Epithelial cell of proximal tubule (primary cell): ENCODE measurements around the gene TNFSF15. TPM values are rescaled to one million over a fixed set of nuclear protein-coding genes. Genes with fewer than 3 reads are reported as not detected.

Experiments
- DNase-seq: peaks from one replicate; pipeline ENCODE4 v3.0.0-alpha.2; 2011; ENCODE audit warnings: low read depth
- H3K4me3 ChIP-seq: 2 replicates; pipeline ENCODE4 v1.5.1; 2011; ENCODE audit warnings: low read depth, mild to moderate bottlenecking, low read length
- total RNA-seq: library from RNA; depleted of rRNA; stranded (reverse); fragments of >200 nt; gene quantifications from 2 replicates; pipeline ENCODE4 v1.2.3, GENCODE V29; 2015
- TF ChIP-seq, protein P1 (sequence below): conservative IDR thresholded peaks from 2 replicates; pipeline ENCODE4 v1.5.1; 2012; ENCODE audit warnings: low read depth, mild to moderate bottlenecking, low read length

Gene TNFSF15
- total RNA-seq, 1 donor from 2014 or later: 0.81 TPM

GRCh38 chr9:114791736-114792135, 14.1 kb downstream of the TNFSF15 start:
- TF ChIP-seq, protein P1, sequence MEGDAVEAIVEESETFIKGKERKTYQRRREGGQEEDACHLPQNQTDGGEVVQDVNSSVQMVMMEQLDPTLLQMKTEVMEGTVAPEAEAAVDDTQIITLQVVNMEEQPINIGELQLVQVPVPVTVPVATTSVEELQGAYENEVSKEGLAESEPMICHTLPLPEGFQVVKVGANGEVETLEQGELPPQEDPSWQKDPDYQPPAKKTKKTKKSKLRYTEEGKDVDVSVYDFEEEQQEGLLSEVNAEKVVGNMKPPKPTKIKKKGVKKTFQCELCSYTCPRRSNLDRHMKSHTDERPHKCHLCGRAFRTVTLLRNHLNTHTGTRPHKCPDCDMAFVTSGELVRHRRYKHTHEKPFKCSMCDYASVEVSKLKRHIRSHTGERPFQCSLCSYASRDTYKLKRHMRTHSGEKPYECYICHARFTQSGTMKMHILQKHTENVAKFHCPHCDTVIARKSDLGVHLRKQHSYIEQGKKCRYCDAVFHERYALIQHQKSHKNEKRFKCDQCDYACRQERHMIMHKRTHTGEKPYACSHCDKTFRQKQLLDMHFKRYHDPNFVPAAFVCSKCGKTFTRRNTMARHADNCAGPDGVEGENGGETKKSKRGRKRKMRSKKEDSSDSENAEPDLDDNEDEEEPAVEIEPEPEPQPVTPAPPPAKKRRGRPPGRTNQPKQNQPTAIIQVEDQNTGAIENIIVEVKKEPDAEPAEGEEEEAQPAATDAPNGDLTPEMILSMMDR: no peak
- no peak for DNase-seq
- no peak overlapping the region for H3K4me3 ChIP-seq

- TF ChIP-seq, protein P1: no peak
Measured at GRCh38 chr9:114791312-114791711, 14.5 kb downstream of the TNFSF15 start.

GRCh38 chr9:114790521-114790920, 15.3 kb downstream of the TNFSF15 start:
- TF ChIP-seq, protein P1: no peak
- H3K4me3 ChIP-seq: no peak overlapping the region
- peak; percentile 39 for DNase-seq

More at GRCh38 chr9:114791312-114791711, 14.5 kb downstream of the TNFSF15 start:
- no peak for DNase-seq
- no peak overlapping the region for H3K4me3 ChIP-seq

DNA sequence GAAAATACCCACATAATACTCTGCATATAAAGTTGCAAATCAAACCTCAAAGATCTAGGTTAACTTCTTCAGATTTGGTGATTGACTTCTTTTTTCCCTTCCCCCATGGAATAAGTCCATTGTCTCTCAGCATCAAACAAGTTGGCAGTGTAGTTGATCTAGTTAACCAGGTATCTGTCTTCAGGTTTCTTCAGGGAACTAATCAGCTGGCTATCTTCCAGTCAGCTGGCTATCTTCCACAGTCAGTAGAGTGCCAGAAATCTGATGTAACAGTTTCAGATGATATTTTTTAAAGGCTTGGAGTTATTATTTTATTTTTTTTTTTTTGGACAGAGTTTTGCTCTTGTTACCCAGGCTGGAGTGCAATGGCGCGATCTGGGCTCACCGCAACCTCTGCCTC, 16.8 kb downstream of the TNFSF15 start:
- no peak overlapping the region for H3K4me3 ChIP-seq
- no peak for DNase-seq
- TF ChIP-seq, protein P1: no peak

DNA sequence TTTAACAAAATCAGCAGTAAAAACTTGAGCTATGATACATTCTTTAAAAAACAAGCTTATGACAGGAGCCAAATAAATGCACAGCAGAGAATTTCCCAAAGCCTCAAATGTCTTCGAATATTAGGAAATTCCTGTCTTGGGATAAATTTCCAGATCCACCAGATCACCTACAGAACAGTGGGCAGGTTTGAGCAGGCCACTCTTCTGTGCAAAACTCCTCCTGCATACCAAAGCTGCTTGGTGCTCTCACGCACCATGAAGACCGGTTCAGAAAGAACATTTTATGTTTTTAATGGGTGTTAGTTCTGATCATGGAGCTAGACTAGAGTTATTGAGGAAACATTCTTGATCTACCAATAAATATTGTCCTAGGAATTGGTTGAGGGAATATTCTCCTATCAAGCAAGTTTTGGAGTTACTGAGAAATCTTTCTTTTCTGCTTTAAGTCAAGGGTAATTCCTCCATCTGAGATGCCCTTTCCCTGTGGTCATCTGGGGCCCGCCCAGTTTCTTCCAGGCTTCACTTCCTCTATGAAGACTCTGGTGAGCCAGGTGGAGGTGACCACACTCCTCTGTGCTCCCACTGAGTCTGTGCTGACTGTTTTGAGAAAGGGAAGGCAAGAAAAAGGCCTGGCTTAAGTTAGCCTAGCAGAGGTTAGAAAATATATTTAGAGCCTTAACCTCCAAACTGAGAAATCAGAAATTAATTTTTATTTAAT, 17.9 kb downstream of the TNFSF15 start:
- TF ChIP-seq, protein P1: no peak
- no peak for DNase-seq
- H3K4me3 ChIP-seq: no peak overlapping the region

DNA sequence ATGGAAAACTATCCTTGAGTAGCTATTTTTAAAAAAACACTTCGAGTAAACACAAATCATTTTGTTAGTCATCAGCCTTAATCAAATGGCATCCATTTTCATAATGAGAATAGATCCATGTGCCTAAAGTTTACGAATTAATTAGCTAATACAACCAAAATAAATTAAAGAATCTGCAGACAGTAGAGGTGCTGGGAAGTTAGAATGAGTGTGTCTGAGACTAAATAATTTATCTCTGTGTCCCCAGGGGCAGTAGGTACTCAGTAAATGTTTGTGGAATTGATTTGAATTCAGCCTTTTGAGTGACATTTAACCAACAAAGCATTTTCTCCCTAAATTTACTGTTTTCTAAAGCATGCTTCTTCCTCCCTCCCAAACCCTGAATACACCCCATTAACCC, 18.6 kb downstream of the TNFSF15 start:
- no peak for DNase-seq
- no peak overlapping the region for H3K4me3 ChIP-seq
- TF ChIP-seq, protein P1: no peak
